ENCODE data around the gene COL11A2.

Gene COL11A2

GRCh38 chr6:33169291-33170175, 22.7 kb downstream of the COL11A2 start:
- Histone ChIP-seq H3K4me3 (ENCODE audit: low read depth, low read length) (no peak overlapping the region), H3K27ac (ENCODE audit: low read depth, low read length) (no peak overlapping the region), H3K9me3 (ENCODE audit: control insufficient read depth, insufficient read depth, low read length) (no peaks in the 10 kb centered on the region), H3K9ac (ENCODE audit: low read depth, low read length) (no peak overlapping the region), H3K27me3 (ENCODE audit: control insufficient read depth, insufficient read depth, low read length) (no peaks in the 10 kb centered on the region), H3K36me3 (ENCODE audit: control insufficient read depth, insufficient read depth, low read length) (no peaks in the 10 kb centered on the region), H3K4me1 (ENCODE audit: control insufficient read depth, insufficient read depth, low read length) (peaks cover 6% of the 10 kb centered on the region; the same call in 1 of the 2 replicates)

- no peaks in the 10 kb centered on the region for H3K36me3 ChIP-seq (ENCODE audit: control insufficient read depth, insufficient read depth, low read length)
- H3K4me1 ChIP-seq (ENCODE audit: control insufficient read depth, insufficient read depth, low read length): peaks cover 6% of the 10 kb centered on the region; the same call in 1 of the 2 replicates
- no peak overlapping the region for H3K27ac ChIP-seq (ENCODE audit: low read depth, low read length)
- no peaks in the 10 kb centered on the region for H3K27me3 ChIP-seq (ENCODE audit: control insufficient read depth, insufficient read depth, low read length)
- H3K9ac ChIP-seq (ENCODE audit: low read depth, low read length): no peak overlapping the region
- H3K4me3 ChIP-seq (ENCODE audit: low read depth, low read length): no peak overlapping the region
- no peaks in the 10 kb centered on the region for H3K9me3 ChIP-seq (ENCODE audit: control insufficient read depth, insufficient read depth, low read length)
Measured at GRCh38 chr6:33168639-33169038, 23.6 kb downstream of the COL11A2 start.

- H3K36me3 ChIP-seq (ENCODE audit: control insufficient read depth, insufficient read depth, low read length): no peaks in the 10 kb centered on the region
- H3K4me1 ChIP-seq (ENCODE audit: control insufficient read depth, insufficient read depth, low read length): peaks cover 6% of the 10 kb centered on the region; the same call in 1 of the 2 replicates
- H3K9me3 ChIP-seq (ENCODE audit: control insufficient read depth, insufficient read depth, low read length): no peaks in the 10 kb centered on the region
- no peak overlapping the region for H3K4me3 ChIP-seq (ENCODE audit: low read depth, low read length)
- no peak overlapping the region for H3K27ac ChIP-seq (ENCODE audit: low read depth, low read length)
- H3K9ac ChIP-seq (ENCODE audit: low read depth, low read length): no peak overlapping the region
- H3K27me3 ChIP-seq (ENCODE audit: control insufficient read depth, insufficient read depth, low read length): no peaks in the 10 kb centered on the region
Measured at GRCh38 chr6:33168284-33168601, 24.0 kb downstream of the COL11A2 start.

- Histone ChIP-seq H3K27me3 (ENCODE audit: control insufficient read depth, insufficient read depth, low read length) (peaks cover under 1% of the 10 kb centered on the region; the same call in 1 of the 2 replicates), H3K36me3 (ENCODE audit: control insufficient read depth, insufficient read depth, low read length) (no peaks in the 10 kb centered on the region), H3K9ac (ENCODE audit: low read depth, low read length) (no peak overlapping the region), H3K4me3 (ENCODE audit: low read depth, low read length) (no peak overlapping the region), H3K27ac (ENCODE audit: low read depth, low read length) (no peak overlapping the region), H3K4me1 (ENCODE audit: control insufficient read depth, insufficient read depth, low read length) (0 out of 2 replicates have a peak, but pooled peaks cover 3% of the 10 kb centered on the region), H3K9me3 (ENCODE audit: control insufficient read depth, insufficient read depth, low read length) (no peaks in the 10 kb centered on the region)
Measured at GRCh38 chr6:33167374-33168283, 24.6 kb downstream of the COL11A2 start.

GRCh38 chr6:33166811-33167210, 25.5 kb downstream of the COL11A2 start:
- H3K9ac ChIP-seq (ENCODE audit: low read depth, low read length): no peak overlapping the region
- peaks cover 8% of the 10 kb centered on the region for H3K27me3 ChIP-seq (ENCODE audit: control insufficient read depth, insufficient read depth, low read length)
- H3K9me3 ChIP-seq (ENCODE audit: control insufficient read depth, insufficient read depth, low read length): no peaks in the 10 kb centered on the region

GRCh38 chr6:33166363-33166762, 25.9 kb downstream of the COL11A2 start:
- no peak overlapping the region for H3K27ac ChIP-seq (ENCODE audit: low read depth, low read length)
- H3K36me3 ChIP-seq (ENCODE audit: control insufficient read depth, insufficient read depth, low read length): no peaks in the 10 kb centered on the region
- no peak overlapping the region for H3K4me3 ChIP-seq (ENCODE audit: low read depth, low read length)
- H3K9ac ChIP-seq (ENCODE audit: low read depth, low read length): no peak overlapping the region
- no peaks in the 10 kb centered on the region for H3K4me1 ChIP-seq (ENCODE audit: control insufficient read depth, insufficient read depth, low read length)
- H3K9me3 ChIP-seq (ENCODE audit: control insufficient read depth, insufficient read depth, low read length): no peaks in the 10 kb centered on the region
- H3K27me3 ChIP-seq (ENCODE audit: control insufficient read depth, insufficient read depth, low read length): peaks cover 10% of the 10 kb centered on the region

More at GRCh38 chr6:33166811-33167210, 25.5 kb downstream of the COL11A2 start:
- no peaks in the 10 kb centered on the region for H3K36me3 ChIP-seq (ENCODE audit: control insufficient read depth, insufficient read depth, low read length)
- H3K27ac ChIP-seq (ENCODE audit: low read depth, low read length): no peak overlapping the region
- no peak overlapping the region for H3K4me3 ChIP-seq (ENCODE audit: low read depth, low read length)
- H3K4me1 ChIP-seq (ENCODE audit: control insufficient read depth, insufficient read depth, low read length): no peaks in the 10 kb centered on the region

GRCh38 chr6:33165581-33166258, 26.5 kb downstream of the COL11A2 start:
- no peak overlapping the region for H3K4me3 ChIP-seq (ENCODE audit: low read depth, low read length)
- no peak overlapping the region for H3K27ac ChIP-seq (ENCODE audit: low read depth, low read length)
- no peaks in the 10 kb centered on the region for H3K9me3 ChIP-seq (ENCODE audit: control insufficient read depth, insufficient read depth, low read length)
- peaks cover 10% of the 10 kb centered on the region for H3K27me3 ChIP-seq (ENCODE audit: control insufficient read depth, insufficient read depth, low read length)
- H3K4me1 ChIP-seq (ENCODE audit: control insufficient read depth, insufficient read depth, low read length): no peaks in the 10 kb centered on the region; the same call in 1 of the 2 replicates
- no peaks in the 10 kb centered on the region for H3K36me3 ChIP-seq (ENCODE audit: control insufficient read depth, insufficient read depth, low read length)
- no peak overlapping the region for H3K9ac ChIP-seq (ENCODE audit: low read depth, low read length)

DNA sequence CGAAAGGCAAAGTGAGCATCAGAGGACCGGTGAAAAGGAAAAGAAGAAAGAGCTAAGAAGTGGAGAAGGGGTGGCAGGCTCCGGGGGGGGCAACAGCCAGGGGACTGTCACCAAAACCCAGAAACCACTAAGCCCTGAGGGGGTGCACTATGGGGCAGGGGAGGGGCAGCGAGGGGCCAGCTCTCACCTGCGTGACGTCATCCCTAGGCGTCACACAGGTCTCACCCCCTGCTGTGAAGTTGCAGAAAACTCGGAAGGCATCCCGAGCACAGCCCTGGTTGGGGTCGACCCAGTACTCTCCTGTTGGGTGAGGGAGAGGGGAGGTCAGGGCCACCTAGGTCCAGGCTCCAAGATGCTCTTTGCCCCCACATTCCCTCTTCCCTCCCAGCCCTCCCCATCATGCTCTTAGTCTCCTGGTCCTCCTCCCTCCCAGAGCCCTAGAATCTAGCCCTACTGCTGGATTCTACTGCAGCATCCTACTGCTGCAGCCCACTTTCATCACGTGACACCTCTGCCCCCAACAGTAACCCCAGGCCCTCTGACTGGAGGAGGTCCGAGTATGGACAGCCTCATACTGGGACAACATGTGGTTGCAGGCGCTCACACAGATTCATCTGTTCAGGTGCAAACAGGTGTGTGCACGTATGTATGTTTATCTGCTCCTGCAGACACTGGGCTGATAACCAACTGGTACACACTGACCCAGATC, 27.4 kb downstream of the COL11A2 start:
- H3K27me3 ChIP-seq (ENCODE audit: control insufficient read depth, insufficient read depth, low read length): peaks cover 10% of the 10 kb centered on the region
- H3K9me3 ChIP-seq (ENCODE audit: control insufficient read depth, insufficient read depth, low read length): no peaks in the 10 kb centered on the region
- no peaks in the 10 kb centered on the region for H3K36me3 ChIP-seq (ENCODE audit: control insufficient read depth, insufficient read depth, low read length)
- H3K9ac ChIP-seq (ENCODE audit: low read depth, low read length): no peak overlapping the region
- H3K4me1 ChIP-seq (ENCODE audit: control insufficient read depth, insufficient read depth, low read length): no peaks in the 10 kb centered on the region; the same call in 1 of the 2 replicates
- H3K4me3 ChIP-seq (ENCODE audit: low read depth, low read length): no peak overlapping the region
- H3K27ac ChIP-seq (ENCODE audit: low read depth, low read length): no peak overlapping the region

- Histone ChIP-seq H3K9ac (ENCODE audit: low read depth, low read length) (no peak overlapping the region), H3K4me1 (ENCODE audit: control insufficient read depth, insufficient read depth, low read length) (no peaks in the 10 kb centered on the region; the same call in 1 of the 2 replicates), H3K9me3 (ENCODE audit: control insufficient read depth, insufficient read depth, low read length) (no peaks in the 10 kb centered on the region), H3K4me3 (ENCODE audit: low read depth, low read length) (no peak overlapping the region), H3K36me3 (ENCODE audit: control insufficient read depth, insufficient read depth, low read length) (no peaks in the 10 kb centered on the region), H3K27ac (ENCODE audit: low read depth, low read length) (no peak overlapping the region), H3K27me3 (ENCODE audit: control insufficient read depth, insufficient read depth, low read length) (peaks cover 10% of the 10 kb centered on the region)
Measured at GRCh38 chr6:33164176-33164575, 28.1 kb downstream of the COL11A2 start.

- no peak overlapping the region for H3K4me3 ChIP-seq (ENCODE audit: low read depth, low read length)
- H3K9me3 ChIP-seq (ENCODE audit: control insufficient read depth, insufficient read depth, low read length): no peaks in the 10 kb centered on the region
- no peak overlapping the region for H3K9ac ChIP-seq (ENCODE audit: low read depth, low read length)
- H3K27ac ChIP-seq (ENCODE audit: low read depth, low read length): no peak overlapping the region
- H3K4me1 ChIP-seq (ENCODE audit: control insufficient read depth, insufficient read depth, low read length): no peaks in the 10 kb centered on the region; the same call in 1 of the 2 replicates
- H3K36me3 ChIP-seq (ENCODE audit: control insufficient read depth, insufficient read depth, low read length): no peaks in the 10 kb centered on the region
- peaks cover 10% of the 10 kb centered on the region for H3K27me3 ChIP-seq (ENCODE audit: control insufficient read depth, insufficient read depth, low read length)
Measured at GRCh38 chr6:33163540-33163939, 28.7 kb downstream of the COL11A2 start.

All from HUES48 (cell line).